Erythroblast (primary cell): ENCODE data around the gene C1QTNF8.

Experiments used
- DNase-seq, 2 experiments: peaks; one replicate each; lab custom pipeline; 2025; lab: John Stamatoyannopoulos, UW
- GATA1 ChIP-seq: IDR thresholded peaks from 2 replicates; pipeline ENCODE4 v1.6.1; 2011; ENCODE audit warnings: low read depth, mild to moderate bottlenecking, control low read depth, low read length, moderate library complexity
- POLR2A ChIP-seq: IDR thresholded peaks from 2 replicates; pipeline ENCODE4 v1.6.1; 2011; ENCODE audit warnings: mild to moderate bottlenecking, low read length

The C1QTNF8 gene

GRCh38 chr16:1122398-1122765 lies 26.3 kb upstream of the C1QTNF8 start:
- TF ChIP-seq GATA1 (no peak), POLR2A (no peak)
- DNase-seq: no peak

- TF ChIP-seq POLR2A (no peak), GATA1 (no peak)
- no peak for DNase-seq
Observed at GRCh38 chr16:1121601-1122397, 25.8 kb upstream of the C1QTNF8 start.

GRCh38 chr16:1121009-1121408 lies 25.0 kb upstream of the C1QTNF8 start:
- TF ChIP-seq POLR2A (no peak), GATA1 (no peak)
- DNase-seq: no peak

- no peak for DNase-seq
- TF ChIP-seq POLR2A (no peak), GATA1 (no peak)
Observed at GRCh38 chr16:1120577-1120941, 24.5 kb upstream of the C1QTNF8 start.

- no peak for DNase-seq
- no peak for TF ChIP-seq POLR2A
- TF ChIP-seq GATA1: no peak
Observed at GRCh38 chr16:1119766-1120576, 23.9 kb upstream of the C1QTNF8 start.

GRCh38 chr16:1119129-1119528 lies 23.1 kb upstream of the C1QTNF8 start:
- TF ChIP-seq POLR2A (no peak), GATA1 (no peak)
- DNase-seq: no peak

GRCh38 chr16:1117926-1118325 lies 21.9 kb upstream of the C1QTNF8 start:
- no peak for TF ChIP-seq GATA1
- no peak for TF ChIP-seq POLR2A
- no peak for DNase-seq

GRCh38 chr16:1117176-1117900 lies 21.3 kb upstream of the C1QTNF8 start:
- DNase-seq: no peak
- TF ChIP-seq POLR2A (no peak), GATA1 (no peak)

GRCh38 chr16:1116693-1117077 lies 20.6 kb upstream of the C1QTNF8 start:
- no peak for TF ChIP-seq GATA1
- no peak for TF ChIP-seq POLR2A
- no peak for DNase-seq

- DNase-seq: peak in 1 of 2 experiments; percentile 23
- TF ChIP-seq POLR2A (no peak), GATA1 (no peak)
Observed at GRCh38 chr16:1113889-1114526, 18.0 kb upstream of the C1QTNF8 start.

GRCh38 chr16:1113489-1113888 lies 17.4 kb upstream of the C1QTNF8 start:
- no peak for DNase-seq
- no peak for TF ChIP-seq GATA1
- TF ChIP-seq POLR2A: no peak

GRCh38 chr16:1112506-1113184 lies 16.6 kb upstream of the C1QTNF8 start:
- DNase-seq: no peak

GRCh38 chr16:1109648-1110047 lies 13.6 kb upstream of the C1QTNF8 start:
- no peak for TF ChIP-seq POLR2A
- TF ChIP-seq GATA1: no peak
- no peak for DNase-seq

More at GRCh38 chr16:1112506-1113184, 16.6 kb upstream of the C1QTNF8 start:
- TF ChIP-seq GATA1 (no peak), POLR2A (no peak)
